HFF-Myc (cell line): Measurements from ENCODE around the gene THBS4.

Source experiments
- DNase-seq: peaks from one replicate; pipeline ENCODE4 v3.0.0-alpha.2; 2011; ENCODE audit warnings: low read depth; ENCODE audit errors: extremely low read depth
- H3K4me3 ChIP-seq: replicated peaks from 2 replicates; pipeline ENCODE4 v1.5.1; 2011; ENCODE audit warnings: low read depth, mild to moderate bottlenecking, control low read depth, low read length
- TF ChIP-seq, protein P1 (sequence below): IDR thresholded peaks from 2 replicates; pipeline ENCODE4 v1.5.1; 2012; ENCODE audit warnings: mild to moderate bottlenecking, low read depth, low read length, control low read depth; ENCODE audit errors: missing control alignments

THBS4 gene

DNA sequence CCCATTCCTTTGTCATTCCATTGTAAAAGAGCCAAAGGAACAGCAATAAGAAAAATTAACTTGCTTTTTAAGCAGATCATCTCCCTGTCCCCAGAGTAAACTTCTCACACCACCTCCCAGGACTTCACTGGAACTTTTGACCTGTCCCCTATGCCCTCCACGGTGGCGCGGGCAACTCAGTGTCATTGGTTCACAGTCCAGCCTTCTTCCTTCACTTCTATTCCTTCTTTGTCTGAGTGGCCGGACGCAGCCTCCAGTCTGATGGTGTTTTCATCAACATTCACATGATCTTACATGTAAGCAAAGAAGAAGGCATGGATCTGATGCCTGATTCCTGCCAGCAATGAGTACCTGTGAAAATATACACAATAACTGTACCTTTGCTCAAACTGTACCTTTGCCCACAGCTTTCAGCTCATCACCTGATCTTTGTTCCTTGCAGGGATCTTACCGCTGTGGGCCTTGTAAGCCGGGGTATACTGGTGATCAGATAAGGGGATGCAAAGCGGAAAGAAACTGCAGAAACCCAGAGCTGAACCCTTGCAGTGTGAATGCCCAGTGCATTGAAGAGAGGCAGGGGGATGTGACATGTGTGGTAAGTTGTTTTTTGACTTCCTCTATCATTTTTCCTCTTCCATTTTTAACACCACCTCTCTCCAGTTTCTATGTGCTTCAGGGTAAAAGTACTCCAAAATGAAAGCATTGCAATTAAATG is 32.5 kb downstream of the THBS4 start:
- no peak for DNase-seq
- no peak overlapping the region for H3K4me3 ChIP-seq
- TF ChIP-seq, protein P1, sequence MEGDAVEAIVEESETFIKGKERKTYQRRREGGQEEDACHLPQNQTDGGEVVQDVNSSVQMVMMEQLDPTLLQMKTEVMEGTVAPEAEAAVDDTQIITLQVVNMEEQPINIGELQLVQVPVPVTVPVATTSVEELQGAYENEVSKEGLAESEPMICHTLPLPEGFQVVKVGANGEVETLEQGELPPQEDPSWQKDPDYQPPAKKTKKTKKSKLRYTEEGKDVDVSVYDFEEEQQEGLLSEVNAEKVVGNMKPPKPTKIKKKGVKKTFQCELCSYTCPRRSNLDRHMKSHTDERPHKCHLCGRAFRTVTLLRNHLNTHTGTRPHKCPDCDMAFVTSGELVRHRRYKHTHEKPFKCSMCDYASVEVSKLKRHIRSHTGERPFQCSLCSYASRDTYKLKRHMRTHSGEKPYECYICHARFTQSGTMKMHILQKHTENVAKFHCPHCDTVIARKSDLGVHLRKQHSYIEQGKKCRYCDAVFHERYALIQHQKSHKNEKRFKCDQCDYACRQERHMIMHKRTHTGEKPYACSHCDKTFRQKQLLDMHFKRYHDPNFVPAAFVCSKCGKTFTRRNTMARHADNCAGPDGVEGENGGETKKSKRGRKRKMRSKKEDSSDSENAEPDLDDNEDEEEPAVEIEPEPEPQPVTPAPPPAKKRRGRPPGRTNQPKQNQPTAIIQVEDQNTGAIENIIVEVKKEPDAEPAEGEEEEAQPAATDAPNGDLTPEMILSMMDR: no peak

DNA sequence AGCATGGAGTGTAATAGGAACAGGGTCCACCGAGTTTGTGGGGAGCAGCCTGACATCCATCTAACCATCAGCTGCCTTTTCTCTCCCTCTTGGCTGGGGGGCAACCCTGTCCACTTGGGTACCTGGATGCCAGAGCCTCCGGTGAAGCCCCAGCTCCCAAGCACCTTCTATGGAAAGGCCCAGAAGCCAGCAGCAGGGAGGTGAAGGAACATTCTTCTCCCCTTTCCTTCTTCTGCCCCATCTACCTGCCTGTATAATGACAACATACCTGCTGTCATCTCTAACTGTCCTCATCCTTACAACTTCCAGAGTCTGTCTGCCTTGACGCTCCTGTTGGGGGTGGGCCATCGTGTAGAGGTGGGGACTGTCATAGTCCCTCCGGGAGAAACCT is 33.1 kb downstream of the THBS4 start:
- no peak for DNase-seq
- TF ChIP-seq, protein P1: no peak
- no peak overlapping the region for H3K4me3 ChIP-seq

DNA sequence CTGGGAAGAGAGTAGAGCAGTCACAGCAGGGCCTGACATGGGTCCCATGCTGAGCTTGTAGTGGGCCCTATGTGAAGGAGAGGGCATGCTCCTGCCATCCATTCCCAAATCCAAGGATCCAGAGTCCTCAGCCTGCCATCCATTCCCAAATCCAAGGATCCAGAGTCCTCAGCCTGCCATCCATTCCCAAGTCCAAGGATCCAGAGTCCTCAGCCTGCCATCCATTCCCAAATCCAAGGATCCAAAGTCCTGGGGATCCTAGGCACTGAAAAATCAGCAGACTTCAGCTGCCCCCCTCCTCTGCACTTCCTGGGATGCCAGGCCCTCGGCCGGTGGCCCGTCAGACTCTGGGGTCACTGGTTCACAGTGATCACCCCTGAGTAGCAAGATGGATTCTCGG is 33.6 kb downstream of the THBS4 start:
- DNase-seq: no peak
- TF ChIP-seq, protein P1: no peak

DNA sequence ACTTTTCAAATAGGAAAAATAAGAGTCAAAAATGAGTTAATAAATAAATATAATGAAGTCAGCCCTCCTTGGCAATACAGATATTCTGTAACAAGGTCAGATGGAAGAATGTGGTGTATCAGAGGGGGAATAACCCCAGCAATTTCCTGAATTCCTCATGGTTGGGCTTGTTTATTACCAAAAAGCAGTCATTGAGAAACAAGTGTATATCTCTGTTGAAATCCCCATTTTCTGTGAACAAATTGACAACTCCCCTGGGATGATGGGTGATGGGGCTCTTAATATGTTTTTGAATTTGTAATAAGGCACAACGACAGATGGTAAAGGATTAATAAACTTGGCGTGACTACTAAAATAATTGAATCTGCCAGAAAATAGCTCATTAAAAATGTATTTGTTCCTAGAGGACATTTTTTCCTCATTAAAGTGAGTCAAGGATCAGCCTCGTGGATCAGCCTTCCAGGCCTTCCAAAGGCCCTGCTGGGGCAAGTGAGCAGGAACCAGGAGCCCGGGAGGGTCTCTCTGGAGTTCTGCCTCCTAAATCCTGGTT is 34.2 kb downstream of the THBS4 start:
- TF ChIP-seq, protein P1: no peak
- no peak for DNase-seq
- H3K4me3 ChIP-seq: no peak overlapping the region

More for the DNA sequence above, 33.6 kb downstream of the THBS4 start:
- H3K4me3 ChIP-seq: no peak overlapping the region

DNA sequence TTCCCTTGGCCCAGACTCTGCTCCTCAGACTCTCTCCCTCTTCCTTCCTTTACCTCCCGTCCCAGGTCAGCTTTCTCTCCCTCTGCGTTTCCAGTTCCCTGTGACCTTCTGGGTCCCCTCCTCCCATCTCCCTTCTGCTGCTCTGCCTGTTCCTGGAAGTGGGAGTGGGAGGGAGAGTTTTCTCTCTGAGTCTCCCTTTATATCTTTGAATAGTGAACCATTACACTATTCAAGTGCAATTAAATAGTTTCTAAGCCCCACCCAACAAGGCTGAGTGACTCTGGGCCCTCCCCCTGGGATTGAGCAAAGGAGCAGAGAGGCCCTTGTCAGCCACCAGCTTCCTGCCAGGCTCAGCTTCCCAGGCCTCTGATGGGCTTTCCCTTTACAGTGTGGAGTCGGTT is 34.8 kb downstream of the THBS4 start:
- TF ChIP-seq, protein P1: no peak
- H3K4me3 ChIP-seq: no peak overlapping the region
- DNase-seq: no peak

DNA sequence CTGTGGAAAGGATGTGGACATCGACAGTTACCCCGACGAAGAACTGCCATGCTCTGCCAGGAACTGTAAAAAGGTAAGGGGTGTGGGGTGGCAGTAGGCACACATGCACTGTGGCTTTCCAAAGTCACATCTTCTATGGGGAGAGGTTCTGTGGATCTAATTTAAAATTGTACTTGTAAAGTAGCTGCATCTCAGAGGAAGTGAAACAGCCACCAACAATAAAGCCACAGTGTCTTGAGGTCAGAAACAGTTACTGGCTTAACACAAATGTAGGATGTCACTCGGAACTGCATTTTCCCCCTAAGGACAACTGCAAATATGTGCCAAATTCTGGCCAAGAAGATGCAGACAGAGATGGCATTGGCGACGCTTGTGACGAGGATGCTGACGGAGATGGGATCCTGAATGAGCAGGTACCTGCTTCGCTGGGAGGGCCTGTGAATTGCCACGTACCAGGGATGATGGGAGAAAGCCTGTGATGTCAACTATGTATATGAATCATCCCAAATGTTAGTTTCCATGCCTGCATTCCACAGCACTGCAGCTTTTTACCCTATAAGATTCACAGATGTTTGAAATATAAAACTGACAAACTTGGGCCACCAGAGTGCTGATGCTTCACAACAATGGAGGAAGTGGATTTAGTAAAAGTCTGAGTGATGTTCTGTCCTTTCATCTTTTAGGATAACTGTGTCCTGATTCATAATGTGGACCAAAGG is 35.3 kb downstream of the THBS4 start:
- TF ChIP-seq, protein P1: no peak
- no peak overlapping the region for H3K4me3 ChIP-seq
- DNase-seq: no peak
